Measurements from ENCODE around the gene CDPF1. TPM values are rescaled to one million over a fixed set of nuclear protein-coding genes. Genes with fewer than 3 reads are reported as not detected.
A peak's percentile ranks its signal among the peaks of the same experiment; 100 is the strongest.

Gene CDPF1
- total and polyA plus RNA-seq, 4 donors: 8.9 to 17.2 (median 12.4) TPM

- peaks cover 0 to 19% (median 0%) of the 10 kb centered on the region in 4 donors for H3K9me3 ChIP-seq (ENCODE audit: control insufficient read depth in 4 of 4, insufficient read depth in 3 of 4, low read length in 3 of 4)
- H3K4me3 ChIP-seq: no peak overlapping the region
- no peak overlapping the region for H3K27ac ChIP-seq (ENCODE audit: low read depth in 1 of 2, low read length in 1 of 2)
- 76 to 91% methylated on average over 8 of the region's 8 CpGs for WGBS, 2 donors
- no peak for TF ChIP-seq CTCF (IDR thresholded peaks at IDR 0.05; ENCODE audit: control extremely low read depth, extremely low read depth)
- no peak overlapping the region for H3K9ac ChIP-seq (ENCODE audit: insufficient read depth in 1 of 2, low read length in 2 of 2)
- DNase-seq: no peak
- H3K27me3 ChIP-seq (ENCODE audit: control insufficient read depth in 3 of 3, insufficient read depth in 3 of 3, low read length in 2 of 3): peaks cover 0 to 13% (median 6%) of the 10 kb centered on the region in 3 donors
- no peaks in the 10 kb centered on the region for H3K36me3 ChIP-seq (ENCODE audit: control insufficient read depth in 4 of 4, insufficient read depth in 4 of 4, low read length in 4 of 4)
- ATAC-seq (ENCODE audit: insufficient read depth, low FRiP score): no peak
- no peaks in the 10 kb centered on the region for H3K4me1 ChIP-seq (ENCODE audit: control insufficient read depth in 5 of 5, insufficient read depth in 5 of 5, low read length in 5 of 5)
Measured at GRCh38 chr22:46256358-46256958, 6.4 kb upstream of the CDPF1 start.

- 91 to 92% methylated on average over 9 of the region's 9 CpGs for WGBS, 2 donors
- Histone ChIP-seq H3K36me3 (ENCODE audit: control insufficient read depth in 4 of 4, insufficient read depth in 4 of 4, low read length in 4 of 4) (no peaks in the 10 kb centered on the region), H3K27me3 (ENCODE audit: control insufficient read depth in 3 of 3, insufficient read depth in 3 of 3, low read length in 2 of 3) (no peaks in the 10 kb centered on the region)
Measured at GRCh38 chr22:46251816-46252380, 1.8 kb upstream of the CDPF1 start.

GRCh38 chr22:46251266-46251665 is 1.2 kb upstream of the CDPF1 start:
- H3K9ac ChIP-seq (ENCODE audit: insufficient read depth in 1 of 2, low read length in 2 of 2): no peak overlapping the region
- WGBS, 2 donors: 77 to 87% methylated on average over 7 of the region's 7 CpGs
- H3K27ac ChIP-seq (ENCODE audit: low read depth in 1 of 2, low read length in 1 of 2): peak overlapping the region in 1 of 2 donors; percentile 97
- no peaks in the 10 kb centered on the region for H3K9me3 ChIP-seq (ENCODE audit: control insufficient read depth in 4 of 4, insufficient read depth in 3 of 4, low read length in 3 of 4)
- H3K4me1 ChIP-seq (ENCODE audit: control insufficient read depth in 5 of 5, insufficient read depth in 5 of 5, low read length in 5 of 5): peaks cover 0 to 14% (median 2%) of the 10 kb centered on the region in 5 donors
- TF ChIP-seq CTCF (IDR thresholded peaks at IDR 0.05; ENCODE audit: control extremely low read depth, extremely low read depth): no peak
- H3K4me3 ChIP-seq: no peak overlapping the region
- DNase-seq (no peak), ATAC-seq (ENCODE audit: insufficient read depth, low FRiP score) (no peak)
- no peaks in the 10 kb centered on the region for H3K27me3 ChIP-seq (ENCODE audit: control insufficient read depth in 3 of 3, insufficient read depth in 3 of 3, low read length in 2 of 3)
- H3K36me3 ChIP-seq (ENCODE audit: control insufficient read depth in 4 of 4, insufficient read depth in 4 of 4, low read length in 4 of 4): peaks cover 0 to 4% (median 0%) of the 10 kb centered on the region in 4 donors

More at GRCh38 chr22:46251816-46252380, 1.8 kb upstream of the CDPF1 start:
- ATAC-seq (ENCODE audit: insufficient read depth, low FRiP score) (no peak), DNase-seq (no peak)
- TF ChIP-seq CTCF (IDR thresholded peaks at IDR 0.05; ENCODE audit: control extremely low read depth, extremely low read depth): no peak
- Histone ChIP-seq H3K27ac (ENCODE audit: low read depth in 1 of 2, low read length in 1 of 2) (no peak overlapping the region), H3K9me3 (ENCODE audit: control insufficient read depth in 4 of 4, insufficient read depth in 3 of 4, low read length in 3 of 4) (no peaks in the 10 kb centered on the region), H3K9ac (ENCODE audit: insufficient read depth in 1 of 2, low read length in 2 of 2) (no peak overlapping the region), H3K4me3 (no peak overlapping the region), H3K4me1 (ENCODE audit: control insufficient read depth in 5 of 5, insufficient read depth in 5 of 5, low read length in 5 of 5) (peaks cover 0 to 14% (median 0%) of the 10 kb centered on the region in 5 donors)
